ENCODE data around the gene OR1J2.
"Not testable (repeated sequence)": the region's sequence is repeated elsewhere in the genome, so short reads cannot be mapped to it uniquely, and the experiment has no call there.

OR1J2 gene, protein sequence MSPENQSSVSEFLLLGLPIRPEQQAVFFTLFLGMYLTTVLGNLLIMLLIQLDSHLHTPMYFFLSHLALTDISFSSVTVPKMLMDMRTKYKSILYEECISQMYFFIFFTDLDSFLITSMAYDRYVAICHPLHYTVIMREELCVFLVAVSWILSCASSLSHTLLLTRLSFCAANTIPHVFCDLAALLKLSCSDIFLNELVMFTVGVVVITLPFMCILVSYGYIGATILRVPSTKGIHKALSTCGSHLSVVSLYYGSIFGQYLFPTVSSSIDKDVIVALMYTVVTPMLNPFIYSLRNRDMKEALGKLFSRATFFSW

GRCh38 chr9:122510502-122510901, at the start of gene OR1J2:
TSS of gene OR1J2 (plus strand) at chr9:122510802. CDS start at chr9:122510802, 0 bp downstream.
- DNase-seq: no peak

GRCh38 chr9:122463828-122464632, 46.6 kb upstream of the OR1J2 start:
- no peak for DNase-seq

DNA sequence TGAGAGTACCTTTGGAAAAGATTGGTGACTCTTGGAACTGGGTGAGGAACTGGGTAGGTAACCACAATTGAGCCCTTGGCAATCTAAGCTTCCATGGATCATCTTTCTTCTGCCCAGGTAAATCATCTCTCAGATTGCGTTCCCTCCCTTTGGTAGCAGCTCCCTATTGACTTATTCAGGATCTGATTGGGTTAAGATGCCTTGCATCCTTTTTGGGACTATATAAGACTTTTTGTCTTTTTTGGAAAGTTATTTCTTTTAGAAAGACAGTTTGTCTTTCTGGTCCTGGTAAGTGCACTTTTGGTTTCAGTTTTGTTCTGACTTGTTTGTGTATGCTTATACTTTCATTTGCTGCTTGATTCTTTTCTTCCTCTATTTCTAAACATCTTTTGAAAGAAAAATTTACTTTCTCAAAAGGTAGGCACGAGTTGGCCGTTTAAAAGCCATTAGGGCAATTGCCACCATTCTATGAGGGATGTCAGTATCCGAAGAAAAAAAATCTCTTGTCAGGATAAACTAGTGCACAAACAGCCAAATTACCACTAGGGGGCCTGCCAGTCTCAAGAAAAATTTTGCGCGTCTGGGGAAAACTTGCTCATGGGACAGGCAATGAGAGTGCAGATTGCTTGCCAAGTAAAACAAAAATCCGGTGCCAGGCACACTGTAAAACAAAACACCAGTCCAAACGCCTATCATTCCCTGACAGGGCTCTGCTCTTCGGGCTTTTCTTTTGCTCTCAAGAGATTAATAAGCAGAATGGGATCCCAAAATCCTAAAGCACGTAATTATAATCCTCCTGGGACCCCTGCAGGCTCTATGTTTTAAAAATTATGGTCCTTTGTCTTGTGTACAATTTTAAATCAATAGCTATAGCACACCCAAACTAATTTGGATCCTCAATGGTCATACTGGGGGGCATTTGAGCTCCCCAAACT, 45.7 kb upstream of the OR1J2 start:
- peak in 49 of 56 donors; percentile 2 to 82 (median 50) for DNase-seq

DNA sequence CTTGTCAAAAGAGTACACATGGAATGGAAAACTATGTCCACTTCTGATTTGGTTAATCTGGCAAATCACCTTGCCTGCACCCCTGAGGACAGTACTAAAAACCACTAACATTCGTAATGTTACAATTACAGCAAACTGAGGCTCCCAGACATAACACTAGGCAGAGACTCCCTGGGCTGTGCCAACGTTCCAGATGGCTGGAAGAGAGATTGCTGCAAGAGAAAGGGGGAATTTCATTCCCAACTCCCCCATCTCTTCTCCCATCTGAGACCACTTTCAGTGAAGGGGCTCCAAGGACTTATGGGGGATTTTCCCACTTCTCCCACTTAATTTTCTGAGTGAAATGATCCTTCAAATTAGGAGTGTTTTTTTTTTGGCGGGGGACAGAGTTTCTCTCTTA, 44.1 kb upstream of the OR1J2 start:
- DNase-seq: no peak

- DNase-seq: no peak
Measured at GRCh38 chr9:122468735-122469134, 41.9 kb upstream of the OR1J2 start.

- DNase-seq: no peak
Measured at GRCh38 chr9:122474561-122474960, 36.0 kb upstream of the OR1J2 start.

GRCh38 chr9:122475717-122476116, 34.9 kb upstream of the OR1J2 start:
- DNase-seq: no peak

- no peak for DNase-seq
Measured at GRCh38 chr9:122477346-122477745, 33.3 kb upstream of the OR1J2 start.

DNA sequence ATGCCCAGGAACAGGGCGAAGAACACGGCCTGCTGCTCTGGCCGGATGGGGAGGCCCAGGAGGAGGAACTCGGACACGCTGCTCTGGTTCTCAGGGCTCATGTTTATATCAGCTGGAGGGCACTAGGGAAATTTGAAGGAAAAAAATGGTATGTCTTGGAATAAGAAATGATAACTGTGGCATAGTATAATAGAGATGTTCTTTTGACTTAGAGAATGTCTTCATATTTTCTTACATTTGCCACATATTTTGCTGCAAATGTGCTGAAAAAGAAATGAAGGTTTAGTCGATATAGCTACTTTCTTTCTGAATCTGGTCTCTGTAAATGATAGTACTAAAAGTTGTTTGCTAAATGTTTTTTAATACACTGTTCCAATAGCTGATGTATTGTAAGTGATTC, 32.8 kb upstream of the OR1J2 start, which contains the start of gene OR1J1:
Gene OR1J1, minus strand, starts transcription at position 101 of the 400 bp plus-strand sequence. Its CDS starts 0 bp downstream, at position 101.
- no peak for DNase-seq

GRCh38 chr9:122479062-122479461, 31.5 kb upstream of the OR1J2 start:
- DNase-seq: no peak

DNA sequence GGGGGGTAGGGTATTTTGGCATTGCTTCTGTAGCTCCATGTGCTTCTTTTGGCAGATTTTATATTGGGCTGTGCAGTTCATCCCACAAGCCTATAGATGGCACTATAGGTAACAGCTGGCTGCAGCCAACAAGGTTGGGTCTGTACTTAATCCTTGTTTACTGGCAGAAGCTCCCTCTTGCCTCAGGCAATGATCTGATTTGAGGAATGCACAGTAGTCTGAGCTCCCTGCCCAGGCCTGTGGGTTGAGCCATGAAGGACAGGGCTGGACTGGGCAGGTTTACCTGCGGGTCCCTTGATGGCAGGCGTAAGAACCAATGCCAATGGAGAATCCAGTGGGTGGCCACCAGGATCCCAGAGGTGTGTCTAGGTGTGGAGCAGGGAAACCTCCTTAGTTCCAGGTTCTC, 11.7 kb upstream of the OR1J2 start:
- DNase-seq: no peak

DNA sequence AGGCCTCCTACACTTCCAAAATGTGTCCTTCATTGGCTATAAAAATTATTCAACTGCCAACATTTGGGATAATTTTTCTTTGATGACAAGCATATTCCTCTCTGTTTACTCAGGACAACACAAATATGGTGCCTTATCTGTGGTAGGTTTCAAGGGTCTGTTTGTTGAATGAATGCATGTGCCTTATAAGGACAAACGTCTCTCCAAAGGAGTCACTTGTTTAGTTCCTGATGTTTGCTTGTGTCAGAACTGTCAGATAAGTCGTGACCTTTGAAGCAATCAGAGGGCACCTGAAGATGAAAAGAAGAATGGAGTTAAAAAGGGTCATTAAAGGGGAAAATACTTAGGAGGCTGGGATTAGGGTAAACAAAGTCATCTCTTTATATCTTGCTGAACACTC, 3.6 kb upstream of the OR1J2 start:
- DNase-seq: no peak

DNA sequence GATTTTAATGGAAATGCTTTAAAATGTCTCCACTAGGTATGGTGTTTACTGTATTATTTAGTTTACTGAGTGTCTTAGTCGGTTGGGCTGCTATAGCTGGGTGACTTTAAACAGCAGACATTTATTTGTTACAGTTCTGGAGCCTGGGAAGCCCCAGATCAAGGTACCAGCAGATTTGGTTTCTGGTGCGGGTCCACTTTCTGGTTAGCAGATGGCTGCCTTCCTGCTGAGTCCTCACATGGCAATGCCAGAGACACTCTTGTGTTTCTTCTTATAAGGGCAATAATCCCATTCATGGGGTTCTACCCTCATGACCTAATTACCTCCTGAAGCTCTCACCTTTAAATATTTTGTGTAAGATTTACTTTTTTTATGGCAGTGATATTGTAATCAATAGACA, 7.6 kb downstream of the OR1J2 start:
- no peak for DNase-seq

- DNase-seq: no peak
Measured at GRCh38 chr9:122518841-122519240, 8.2 kb downstream of the OR1J2 start, which contains the start of gene OR1J4. TSS of gene OR1J4 (plus strand) at chr9:122519141. CDS start at chr9:122519141, 0 bp downstream.

- no peak for DNase-seq
Measured at GRCh38 chr9:122519376-122519775, 8.8 kb downstream of the OR1J2 start.

DNA sequence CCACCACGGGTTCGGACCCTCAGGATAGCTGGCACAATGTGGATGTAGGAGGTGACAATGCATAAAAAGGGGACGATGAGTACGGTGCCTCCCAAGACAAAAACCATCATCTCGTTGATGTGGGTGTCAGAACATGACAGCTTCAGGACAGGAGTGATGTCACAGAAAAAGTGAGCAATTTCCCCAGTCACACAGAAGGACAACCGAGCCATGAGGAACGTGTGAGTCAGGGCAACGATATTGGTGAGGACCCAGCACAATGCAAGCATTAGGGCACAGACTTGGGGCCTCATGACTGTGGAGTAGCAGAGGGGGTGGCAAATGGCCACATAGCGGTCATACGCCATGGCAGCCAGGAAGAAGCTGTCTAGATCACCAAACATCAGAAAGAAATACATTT, 16.0 kb downstream of the OR1J2 start:
- no peak for DNase-seq

DNA sequence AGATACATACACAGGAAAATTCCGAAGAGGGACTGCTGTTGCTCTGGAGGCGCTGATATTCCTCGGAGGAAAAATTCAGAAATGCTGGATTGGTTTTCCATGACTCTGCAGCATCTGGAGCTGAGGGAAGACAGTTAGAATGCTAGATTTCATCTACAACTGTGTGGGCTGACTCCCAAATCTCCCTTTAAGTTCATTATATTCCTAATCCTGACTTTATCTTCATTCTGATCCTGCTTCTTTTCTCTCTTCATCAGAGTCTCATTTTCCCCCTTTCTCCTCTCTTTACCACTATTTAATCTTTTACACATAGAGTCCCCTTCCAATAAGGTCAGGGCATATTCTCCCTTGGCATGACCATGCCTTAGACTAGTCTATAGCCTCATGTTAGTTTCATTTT, 16.6 kb downstream of the OR1J2 start, which contains the start of gene OR1N1:
Gene OR1N1, minus strand, starts transcription at position 101 of the 400 bp plus-strand sequence. Its CDS starts 0 bp downstream, at position 101.
- no peak for DNase-seq

- DNase-seq: not testable (repeated sequence)
Measured at GRCh38 chr9:122531157-122531556, 20.6 kb downstream of the OR1J2 start.

- DNase-seq: no peak
Measured at GRCh38 chr9:122536134-122536533, 25.5 kb downstream of the OR1J2 start.

- DNase-seq: not testable (repeated sequence)
Measured at GRCh38 chr9:122537066-122537465, 26.5 kb downstream of the OR1J2 start.

GRCh38 chr9:122538757-122539156, 28.2 kb downstream of the OR1J2 start:
- no peak for DNase-seq

All from nucleus accumbens (tissue), 56 donors.